Measurements from ENCODE around the gene KRT36.

The KRT36 gene

GRCh38 chr17:41513168-41513547 is 23.4 kb upstream of the KRT36 start:
- TF ChIP-seq, protein P1, sequence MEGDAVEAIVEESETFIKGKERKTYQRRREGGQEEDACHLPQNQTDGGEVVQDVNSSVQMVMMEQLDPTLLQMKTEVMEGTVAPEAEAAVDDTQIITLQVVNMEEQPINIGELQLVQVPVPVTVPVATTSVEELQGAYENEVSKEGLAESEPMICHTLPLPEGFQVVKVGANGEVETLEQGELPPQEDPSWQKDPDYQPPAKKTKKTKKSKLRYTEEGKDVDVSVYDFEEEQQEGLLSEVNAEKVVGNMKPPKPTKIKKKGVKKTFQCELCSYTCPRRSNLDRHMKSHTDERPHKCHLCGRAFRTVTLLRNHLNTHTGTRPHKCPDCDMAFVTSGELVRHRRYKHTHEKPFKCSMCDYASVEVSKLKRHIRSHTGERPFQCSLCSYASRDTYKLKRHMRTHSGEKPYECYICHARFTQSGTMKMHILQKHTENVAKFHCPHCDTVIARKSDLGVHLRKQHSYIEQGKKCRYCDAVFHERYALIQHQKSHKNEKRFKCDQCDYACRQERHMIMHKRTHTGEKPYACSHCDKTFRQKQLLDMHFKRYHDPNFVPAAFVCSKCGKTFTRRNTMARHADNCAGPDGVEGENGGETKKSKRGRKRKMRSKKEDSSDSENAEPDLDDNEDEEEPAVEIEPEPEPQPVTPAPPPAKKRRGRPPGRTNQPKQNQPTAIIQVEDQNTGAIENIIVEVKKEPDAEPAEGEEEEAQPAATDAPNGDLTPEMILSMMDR (IDR thresholded peaks at IDR 0.05), result no peak
- TF ChIP-seq ZFX (IDR thresholded peaks at IDR 0.05; ENCODE audit: borderline replicate concordance), result no peak

DNA sequence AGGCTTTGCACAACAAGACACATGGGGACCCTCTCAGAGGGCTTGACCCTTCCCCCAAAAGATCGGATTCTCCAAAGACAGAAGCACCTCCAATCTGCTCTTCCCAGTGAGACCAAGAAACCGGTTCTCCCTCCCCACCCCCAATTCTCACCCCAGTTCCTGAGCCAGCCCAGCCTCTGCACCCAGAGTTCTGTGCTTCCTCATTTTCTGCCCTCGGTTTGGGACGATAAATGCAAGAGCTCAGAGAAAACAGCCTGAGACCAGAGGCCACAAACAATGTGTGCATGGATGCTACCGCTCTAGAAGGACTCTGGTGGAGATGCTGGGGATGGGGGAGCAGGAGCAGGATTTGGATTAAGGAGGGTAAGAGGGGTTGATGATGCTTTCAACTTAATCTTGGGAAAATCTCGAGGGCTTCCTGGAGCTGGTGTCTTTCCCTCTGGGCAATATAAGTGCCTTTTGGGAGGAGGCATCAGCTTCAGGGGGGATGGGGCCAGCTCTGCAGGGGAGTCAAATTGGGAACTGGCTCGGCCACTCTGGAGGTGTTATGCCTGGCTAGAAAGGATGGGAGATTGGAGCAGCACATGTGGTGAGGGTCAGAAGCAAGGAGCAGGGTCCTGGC is 22.9 kb upstream of the KRT36 start:
- no peak overlapping the region for H3K27ac ChIP-seq
- TF ChIP-seq, protein P1 (IDR thresholded peaks at IDR 0.05), result no peak
- TF ChIP-seq ZFX (IDR thresholded peaks at IDR 0.05; ENCODE audit: borderline replicate concordance), result no peak

More at GRCh38 chr17:41513168-41513547, 23.4 kb upstream of the KRT36 start:
- H3K27ac ChIP-seq, result no peak overlapping the region

- TF ChIP-seq, protein P1 (IDR thresholded peaks at IDR 0.05), result no peak
- no peak for TF ChIP-seq ZFX (IDR thresholded peaks at IDR 0.05; ENCODE audit: borderline replicate concordance)
- H3K27ac ChIP-seq, result no peak overlapping the region
Observed at GRCh38 chr17:41511716-41512115, 22.0 kb upstream of the KRT36 start.

- H3K27ac ChIP-seq, result no peak overlapping the region
- TF ChIP-seq, protein P1 (IDR thresholded peaks at IDR 0.05), result no peak
Observed at GRCh38 chr17:41511116-41511515, 21.4 kb upstream of the KRT36 start.

GRCh38 chr17:41510251-41511065 is 20.7 kb upstream of the KRT36 start:
- no peak overlapping the region for H3K27ac ChIP-seq
- TF ChIP-seq, protein P1 (IDR thresholded peaks at IDR 0.05), result no peak
- TF ChIP-seq ZFX (IDR thresholded peaks at IDR 0.05; ENCODE audit: borderline replicate concordance), result no peak

- TF ChIP-seq, protein P1 (IDR thresholded peaks at IDR 0.05), result no peak
- TF ChIP-seq ZFX (IDR thresholded peaks at IDR 0.05; ENCODE audit: borderline replicate concordance), result no peak
- no peak overlapping the region for H3K27ac ChIP-seq
Observed at GRCh38 chr17:41507315-41507880, 17.7 kb upstream of the KRT36 start.
